Motor neuron (in vitro differentiated cells): ENCODE measurements around the gene CENPA. TPM values are rescaled to one million over a fixed set of nuclear protein-coding genes. Genes with fewer than 3 reads are reported as not detected.
A peak's percentile ranks its signal among the peaks of the same experiment; 100 is the strongest.
"Not testable (repeated sequence)": the region's sequence is repeated elsewhere in the genome, so short reads cannot be mapped to it uniquely, and the experiment has no call there.

Source experiments
- ATAC-seq, 8 experiments: fragments of 200-7000 bp; cut with Tn5 transposase; replicated peaks in 6 of 8; 2 replicates each; pipeline ENCODE4 v1.8.0; 2021; ENCODE audit warnings: mild to moderate bottlenecking in 8 of 8, moderate library complexity in 8 of 8
- H3K27ac ChIP-seq, 2 donors: fragments of 250-450 bp; sonication (Bioruptor Pico); 2 replicates each; pipeline ENCODE4 v1.9.0; 2021; ENCODE audit warnings: antibody characterized with exemption in 2 of 2, mild to moderate bottlenecking in 2 of 2, moderate library complexity in 1 of 2
- H3K4me1 ChIP-seq, 2 donors: fragments of 250-450 bp; sonication (Bioruptor Pico); replicated peaks in 1 of 2; 2 replicates each; pipeline ENCODE4 v1.6.1; 2021; ENCODE audit warnings: antibody characterized with exemption in 2 of 2, mild to moderate bottlenecking in 2 of 2, moderate library complexity in 1 of 2
- H3K4me3 ChIP-seq, 5 donors: fragments of 250-450 bp; sonication (Bioruptor Pico); 2 replicates each; pipeline ENCODE4 v1.9.0; 2021; ENCODE audit warnings: antibody characterized with exemption in 5 of 5, mild to moderate bottlenecking in 5 of 5, moderate library complexity in 4 of 5
- WGBS, 10 experiments: fragments of 450-650 bp; shearing (Covaris generic); methylation state at CpG; one replicate each; pipeline ENCODE4 v1.0.0; 2022; 5-methylcytosine and 5-hydroxymethylcytosine counted together
- in situ Hi-C, 9 experiments: fragments of 400-800 bp; cut with MboI; loops; one replicate each; pipeline ENCODE4 v1.15.0; 2021; ENCODE audit warnings: low sequenced_read_pairs in 9 of 9, low pct_unique_long_range_greater_than_20kb in 2 of 9; ENCODE audit not compliant: unreplicated experiment in 9 of 9
- total RNA-seq, 8 experiments: library from RNA; unstranded; fragments of 300-600 nt; gene quantifications; 2 replicates each; pipeline versions ENCODE4 v1.2.3 to v1.2.4, GENCODE V29; 2022

The CENPA gene
- total RNA-seq, 8 experiments from 2014 or later = 0.46 to 19.1 (median 1.7) TPM

GRCh38 chr2:26778507-26778906, 7.3 kb upstream of the CENPA start:
- ATAC-seq = peak in 4 of 8 experiments; percentile 6 to 27 (median 16)
- 38 to 100% (median 82%) methylated on average over 1 of the region's 3 CpGs; no CpG with 5 or more reads in 6 of the 10 experiments for WGBS, 10 experiments
- no peaks in the 10 kb centered on the region for H3K4me1 ChIP-seq
- H3K27ac ChIP-seq = no peak overlapping the region
- in situ Hi-C loops = no loop called here
- H3K4me3 ChIP-seq = no peak overlapping the region

- Histone ChIP-seq H3K27ac (no peak overlapping the region), H3K4me1 (peaks cover 0 to 2% of the 10 kb centered on the region in 2 donors), H3K4me3 (no peak overlapping the region)
- ATAC-seq = peak in 1 of 8 experiments; percentile 25
- WGBS, 10 experiments = 50 to 100% (median 90%) methylated on average over 1 to 4 of the region's 4 CpGs; no CpG with 5 or more reads in 3 of the 10 experiments
- in situ Hi-C loops = no loop called here
Observed at GRCh38 chr2:26780203-26780760, 5.6 kb upstream of the CENPA start.

GRCh38 chr2:26782876-26783704, 2.8 kb upstream of the CENPA start:
- in situ Hi-C loops = no loop called here
- no peak for ATAC-seq
- H3K4me1 ChIP-seq = peaks cover 0 to 2% of the 10 kb centered on the region in 2 donors
- H3K27ac ChIP-seq = no peak overlapping the region
- 44 to 100% (median 92%) methylated on average over 2 to 10 of the region's 12 CpGs; no CpG with 5 or more reads in 1 of the 10 experiments for WGBS, 10 experiments
- no peak overlapping the region for H3K4me3 ChIP-seq

- Histone ChIP-seq H3K4me1 (peaks cover 0 to 2% of the 10 kb centered on the region in 2 donors), H3K4me3 (peak overlapping the region in 2 of 5 donors; percentile 33 to 56), H3K27ac (peak overlapping the region in 1 of 2 donors; percentile 21)
- 82 to 97% (median 92%) methylated on average over 2 to 13 of the region's 19 CpGs; no CpG with 5 or more reads in 1 of the 10 experiments for WGBS, 10 experiments
- in situ Hi-C loops = no loop called here
- no peak for ATAC-seq
Observed at GRCh38 chr2:26784570-26785234, 1.2 kb upstream of the CENPA start.

GRCh38 chr2:26786207-26787028, 562 bp downstream of the CENPA start:
- ATAC-seq = peak in 6 of 8 experiments; percentile 2 to 23 (median 10)
- H3K4me1 ChIP-seq = peaks cover 0 to 2% of the 10 kb centered on the region in 2 donors
- in situ Hi-C loops = no loop called here
- peak overlapping the region; percentile 42 to 56 (median 51) for H3K4me3 ChIP-seq
- WGBS, 10 experiments = 0 to 28% (median 9%) methylated on average over 1 to 17 of the region's 55 CpGs; no CpG with 5 or more reads in 2 of the 10 experiments
- H3K27ac ChIP-seq = no peak overlapping the region

- ATAC-seq = no peak
- WGBS, 10 experiments = 33 to 100% (median 94%) methylated on average over 1 to 3 of the region's 3 CpGs; no CpG with 5 or more reads in 1 of the 10 experiments
- no peak overlapping the region for H3K4me3 ChIP-seq
- in situ Hi-C loops = no loop called here
- no peak overlapping the region for H3K27ac ChIP-seq
- H3K4me1 ChIP-seq = no peaks in the 10 kb centered on the region
Observed at GRCh38 chr2:26792720-26793119, 6.9 kb downstream of the CENPA start.

GRCh38 chr2:26793518-26793917, 7.7 kb downstream of the CENPA start:
- ATAC-seq = no peak
- 90 to 100% (median 95%) methylated on average over 1 to 3 of the region's 3 CpGs; no CpG with 5 or more reads in 1 of the 10 experiments for WGBS, 10 experiments
- no peaks in the 10 kb centered on the region for H3K4me1 ChIP-seq
- H3K4me3 ChIP-seq = no peak overlapping the region
- in situ Hi-C loops = no loop called here
- H3K27ac ChIP-seq = no peak overlapping the region

- WGBS, 10 experiments = 100% methylated on average over 1 of the region's 17 CpGs; no CpG with 5 or more reads in 9 of the 10 experiments
- H3K27ac ChIP-seq, ATAC-seq, H3K4me1 ChIP-seq, in situ Hi-C loops, H3K4me3 ChIP-seq: not testable (repeated sequence)
Observed at GRCh38 chr2:26795135-26795534, 9.3 kb downstream of the CENPA start.

GRCh38 chr2:26801328-26801727, 15.5 kb downstream of the CENPA start:
- Histone ChIP-seq H3K4me3 (no peak overlapping the region), H3K27ac (no peak overlapping the region), H3K4me1 (no peaks in the 10 kb centered on the region)
- ATAC-seq = peak in 3 of 8 experiments; percentile 15 to 42 (median 24)
- WGBS, 10 experiments = 51 to 100% (median 88%) methylated on average over 1 to 3 of the region's 4 CpGs; no CpG with 5 or more reads in 3 of the 10 experiments
- in situ Hi-C loops = no loop called here

GRCh38 chr2:26801796-26802195, 15.9 kb downstream of the CENPA start:
- in situ Hi-C loops = no loop called here
- Histone ChIP-seq H3K4me1 (no peaks in the 10 kb centered on the region), H3K27ac (no peak overlapping the region), H3K4me3 (no peak overlapping the region)
- WGBS, 10 experiments = 88 to 100% (median 100%) methylated on average over 1 to 3 of the region's 7 CpGs; no CpG with 5 or more reads in 4 of the 10 experiments
- ATAC-seq = peak in 3 of 8 experiments; percentile 9 to 16 (median 10)

GRCh38 chr2:26805241-26805676, 19.4 kb downstream of the CENPA start:
- no peak overlapping the region for H3K27ac ChIP-seq
- 20 to 100% (median 82%) methylated on average over 1 to 5 of the region's 5 CpGs; no CpG with 5 or more reads in 3 of the 10 experiments for WGBS, 10 experiments
- ATAC-seq = no peak

GRCh38 chr2:26807788-26808460, 22.1 kb downstream of the CENPA start:
- in situ Hi-C loops = no loop called here
- Histone ChIP-seq H3K4me3 (no peak overlapping the region), H3K27ac (no peak overlapping the region), H3K4me1 (peaks cover 17% of the 10 kb centered on the region in 2 donors)
- peak; percentile 62 to 86 (median 72) for ATAC-seq
- WGBS, 10 experiments = 40 to 100% (median 80%) methylated on average over 1 to 2 of the region's 2 CpGs; no CpG with 5 or more reads in 3 of the 10 experiments

More at GRCh38 chr2:26805241-26805676, 19.4 kb downstream of the CENPA start:
- peaks cover 8 to 9% of the 10 kb centered on the region in 2 donors for H3K4me1 ChIP-seq
- in situ Hi-C loops = no loop called here
- no peak overlapping the region for H3K4me3 ChIP-seq
